GM18861 (cell line): ENCODE data around the gene PRSS16.
"Not testable (repeated sequence)": the region's sequence is repeated elsewhere in the genome, so short reads cannot be mapped to it uniquely, and the experiment has no call there.

Experiments used
- ATAC-seq: cut with Tn5 transposase; IDR thresholded peaks from one replicate; pipeline ENCODE4 v1.9.1; 2021; ENCODE audit not compliant: unreplicated experiment

The PRSS16 gene, protein sequence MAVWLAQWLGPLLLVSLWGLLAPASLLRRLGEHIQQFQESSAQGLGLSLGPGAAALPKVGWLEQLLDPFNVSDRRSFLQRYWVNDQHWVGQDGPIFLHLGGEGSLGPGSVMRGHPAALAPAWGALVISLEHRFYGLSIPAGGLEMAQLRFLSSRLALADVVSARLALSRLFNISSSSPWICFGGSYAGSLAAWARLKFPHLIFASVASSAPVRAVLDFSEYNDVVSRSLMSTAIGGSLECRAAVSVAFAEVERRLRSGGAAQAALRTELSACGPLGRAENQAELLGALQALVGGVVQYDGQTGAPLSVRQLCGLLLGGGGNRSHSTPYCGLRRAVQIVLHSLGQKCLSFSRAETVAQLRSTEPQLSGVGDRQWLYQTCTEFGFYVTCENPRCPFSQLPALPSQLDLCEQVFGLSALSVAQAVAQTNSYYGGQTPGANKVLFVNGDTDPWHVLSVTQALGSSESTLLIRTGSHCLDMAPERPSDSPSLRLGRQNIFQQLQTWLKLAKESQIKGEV

DNA sequence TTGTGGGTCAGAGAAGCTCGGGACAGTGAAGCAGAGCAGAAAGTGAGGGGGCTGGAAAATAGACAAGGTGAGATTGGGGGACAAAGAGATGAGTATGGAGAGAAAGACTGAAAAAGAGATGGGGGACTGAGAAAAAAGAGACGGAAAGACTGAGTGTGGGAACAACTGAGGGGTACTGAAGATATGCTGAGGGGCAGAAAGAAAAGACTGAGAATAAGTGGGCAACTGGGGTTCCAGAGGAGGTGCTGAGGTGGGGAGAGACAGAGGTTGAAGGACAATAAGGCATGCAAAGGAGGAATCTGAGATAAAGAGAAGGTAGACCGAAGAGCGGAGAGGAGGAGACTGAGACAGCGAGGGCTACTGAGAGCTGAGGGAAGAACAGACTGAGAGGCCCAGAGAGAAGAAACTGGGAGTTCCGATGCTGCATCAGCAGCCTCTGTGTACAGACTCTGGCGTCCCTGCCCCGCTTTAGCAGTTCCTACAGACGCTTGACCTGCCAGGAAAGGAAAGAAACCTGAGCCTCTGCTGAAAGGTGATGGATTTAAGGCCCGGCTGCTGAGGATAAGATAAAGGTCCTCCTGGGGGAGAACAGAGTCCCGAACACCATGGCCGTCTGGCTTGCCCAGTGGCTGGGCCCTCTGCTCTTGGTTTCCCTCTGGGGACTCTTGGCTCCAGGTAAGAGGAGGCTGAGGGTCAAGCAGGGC lies at the start of gene PRSS16:
Gene PRSS16 (plus strand): TSS at position 569 of the 704 bp plus-strand sequence. CDS start 37 bp downstream, at position 606.
- no peak for ATAC-seq

DNA sequence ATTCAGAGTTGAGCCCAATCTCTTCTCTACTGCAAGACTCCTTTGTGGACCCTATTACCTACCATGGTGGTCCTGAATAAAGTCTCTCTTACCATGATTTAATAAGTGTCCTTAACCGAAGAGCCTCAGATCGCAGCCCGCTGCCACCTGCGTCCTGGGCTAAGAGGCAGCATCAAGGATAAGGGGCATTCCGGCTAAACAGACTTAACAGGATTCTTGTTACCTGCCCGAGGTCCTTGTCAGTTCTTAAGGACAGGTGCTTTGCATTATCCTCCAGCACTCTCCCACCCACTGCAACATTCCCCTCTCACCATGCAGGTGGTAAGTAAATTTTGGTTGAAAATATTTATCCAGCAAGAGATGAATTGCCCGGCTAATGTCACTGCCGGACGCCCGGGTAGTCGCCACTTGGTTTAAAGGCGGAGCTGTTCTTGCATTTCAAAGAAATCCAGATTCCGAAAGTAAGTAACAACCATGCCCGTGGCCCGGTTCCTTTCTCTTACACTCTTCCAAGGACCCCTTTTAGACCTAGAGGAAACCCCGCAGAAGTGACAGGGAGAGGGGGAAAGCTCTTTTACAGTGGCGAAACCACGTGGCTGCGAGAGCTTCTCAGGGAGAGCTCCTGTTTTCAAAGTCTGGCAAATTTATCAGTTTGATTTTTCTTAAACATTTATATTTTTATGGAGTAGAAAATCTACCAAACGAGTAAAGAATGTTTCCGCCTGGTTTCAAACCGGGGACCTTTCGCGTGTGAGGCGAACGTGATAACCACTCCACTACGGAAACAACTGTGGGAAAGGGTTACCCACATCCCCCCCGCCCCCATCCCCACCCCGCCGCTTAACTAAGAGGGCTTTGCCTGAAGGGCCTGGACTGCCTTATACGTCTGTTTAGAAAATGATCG lies 41.9 kb upstream of the PRSS16 start:
- ATAC-seq = no peak

DNA sequence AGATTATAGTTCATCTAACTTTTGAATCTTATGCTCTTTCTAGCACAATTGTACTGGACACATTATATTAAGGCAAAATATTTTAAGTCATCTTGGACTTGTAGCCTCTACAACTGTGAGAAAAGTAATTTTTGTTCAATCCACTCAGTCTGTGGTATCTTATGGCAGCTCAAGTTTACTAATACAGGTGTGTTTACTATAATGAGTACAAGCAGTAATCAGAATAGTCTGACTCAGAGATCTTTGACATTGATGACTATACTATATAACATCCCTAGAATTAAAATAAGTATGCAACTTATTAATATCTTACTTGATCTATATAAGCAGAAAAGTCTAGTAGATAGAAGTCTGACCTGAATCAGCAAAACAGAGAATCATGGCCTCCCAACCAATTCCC lies 40.7 kb upstream of the PRSS16 start:
- no peak for ATAC-seq

- no peak for ATAC-seq
Measured at GRCh38 chr6:27208042-27208441, 39.5 kb upstream of the PRSS16 start.

GRCh38 chr6:27209196-27209595 lies 38.3 kb upstream of the PRSS16 start:
- ATAC-seq = no peak

DNA sequence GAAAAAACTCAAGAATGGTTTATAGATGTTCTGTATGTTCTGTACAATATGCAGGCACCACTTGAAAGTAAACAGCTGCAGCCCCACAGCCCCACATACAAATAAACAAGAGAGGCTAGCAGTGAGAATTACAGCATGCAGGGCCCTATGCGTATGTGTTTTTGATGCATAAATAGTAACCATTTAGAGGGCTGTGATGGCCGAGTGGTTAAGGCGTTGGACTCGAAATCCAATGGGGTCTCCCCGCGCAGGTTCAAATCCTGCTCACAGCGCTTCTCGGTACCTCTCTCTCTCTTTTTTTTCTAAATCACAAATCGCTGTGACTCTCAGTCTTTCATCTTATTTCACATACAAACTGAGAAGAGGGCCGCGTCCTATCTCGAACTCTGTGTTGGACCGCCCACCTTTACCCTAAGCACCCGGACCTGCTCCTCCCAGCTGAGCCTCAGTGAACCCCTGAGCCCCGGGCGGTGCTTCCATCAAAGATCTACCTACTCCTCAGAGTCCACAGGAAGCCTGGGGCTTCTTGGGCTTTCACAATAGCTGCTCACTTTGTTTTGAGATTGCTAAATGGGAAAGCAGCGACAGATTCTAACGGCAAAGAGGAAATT lies 37.7 kb upstream of the PRSS16 start:
- no peak for ATAC-seq

DNA sequence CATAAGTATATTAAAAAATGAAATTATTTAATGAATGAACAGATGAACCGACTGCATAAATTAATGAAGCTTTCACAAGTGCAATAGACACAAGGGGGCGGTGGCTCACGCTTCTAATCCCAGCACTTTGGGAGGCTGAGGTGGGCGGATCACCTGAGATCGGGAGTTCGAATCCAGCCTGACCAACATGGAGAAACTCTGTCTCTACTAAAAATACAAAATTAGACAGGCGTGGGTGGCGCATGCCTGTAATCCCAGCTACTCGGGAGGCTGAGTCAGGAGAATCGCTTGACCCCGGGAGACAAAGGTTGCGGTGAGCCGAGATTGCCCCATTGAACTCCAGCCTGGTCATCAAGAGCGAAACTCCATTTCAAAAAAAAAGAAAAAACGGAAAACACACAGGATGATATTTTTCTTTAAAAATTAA lies 34.4 kb upstream of the PRSS16 start:
- not testable (repeated sequence) for ATAC-seq

GRCh38 chr6:27213544-27214125 lies 33.9 kb upstream of the PRSS16 start:
- ATAC-seq = no peak

DNA sequence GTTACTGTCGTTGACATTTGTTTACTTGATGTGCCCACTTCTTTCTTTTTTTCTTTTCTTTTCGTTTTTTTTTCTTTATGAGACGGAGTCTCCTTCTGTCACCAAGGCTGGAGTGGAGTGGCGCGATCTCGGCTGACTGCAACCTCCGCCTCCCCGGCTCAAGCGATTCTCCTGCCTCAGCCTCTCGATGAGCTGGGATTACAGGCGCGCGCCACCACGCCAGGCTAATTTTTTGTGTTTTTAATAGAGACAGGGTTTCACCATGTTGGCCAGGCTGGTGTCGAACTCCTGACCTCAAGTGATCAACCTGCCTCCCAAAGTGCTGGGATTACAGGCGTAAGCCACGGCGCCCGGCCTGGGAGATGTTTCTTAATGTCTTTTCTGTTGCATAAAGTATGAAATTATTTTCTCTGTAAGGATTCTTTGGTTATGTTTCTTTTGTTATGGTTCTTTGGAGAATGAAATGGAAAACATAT lies 33.3 kb upstream of the PRSS16 start:
- no peak for ATAC-seq

DNA sequence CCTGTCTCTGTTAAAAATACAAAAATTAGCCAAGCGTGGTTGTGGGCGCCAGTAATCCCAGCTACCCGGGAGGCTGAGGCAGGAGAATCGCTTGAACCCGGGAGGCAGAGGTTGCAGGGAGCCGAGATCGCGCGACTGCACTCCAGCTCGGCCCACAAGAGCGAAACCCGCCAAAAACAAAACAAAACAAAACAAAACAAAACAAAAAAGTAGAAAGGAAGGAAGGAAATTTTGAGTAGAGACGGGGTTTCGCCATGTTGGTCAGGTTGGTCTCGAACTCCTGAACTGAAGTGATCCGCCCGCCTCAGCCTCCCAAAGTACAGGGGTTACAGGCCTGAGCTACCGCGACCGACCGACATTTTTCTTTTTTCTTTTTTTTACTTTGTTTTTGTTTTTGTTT lies 30.6 kb upstream of the PRSS16 start:
- no peak for ATAC-seq

GRCh38 chr6:27222971-27223370 lies 24.5 kb upstream of the PRSS16 start:
- ATAC-seq = not testable (repeated sequence)

GRCh38 chr6:27224729-27225128 lies 22.8 kb upstream of the PRSS16 start:
- ATAC-seq = no peak

DNA sequence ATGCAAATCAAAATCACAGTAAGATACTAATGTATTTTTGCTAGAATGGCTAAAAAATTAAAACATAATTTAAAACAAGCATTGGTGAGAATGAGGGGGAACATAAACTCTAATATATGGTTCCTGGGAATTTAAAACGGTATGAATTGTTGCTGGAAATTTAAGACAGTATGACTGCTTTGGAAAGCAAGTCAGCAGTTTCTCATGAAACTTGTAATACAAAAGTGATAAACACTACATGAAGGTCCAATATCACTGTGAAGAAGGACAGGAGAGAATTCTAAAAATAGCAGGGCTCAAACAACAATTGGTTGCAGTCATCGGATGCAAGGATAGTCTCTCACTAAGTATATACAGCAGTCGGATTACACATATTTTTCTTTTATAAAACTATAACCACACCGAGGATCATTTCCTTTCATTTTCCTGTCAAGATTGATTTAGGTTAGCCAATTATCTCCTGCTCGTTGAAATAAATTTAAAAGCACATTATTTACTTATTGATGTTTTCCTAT lies 18.5 kb upstream of the PRSS16 start:
- no peak for ATAC-seq

DNA sequence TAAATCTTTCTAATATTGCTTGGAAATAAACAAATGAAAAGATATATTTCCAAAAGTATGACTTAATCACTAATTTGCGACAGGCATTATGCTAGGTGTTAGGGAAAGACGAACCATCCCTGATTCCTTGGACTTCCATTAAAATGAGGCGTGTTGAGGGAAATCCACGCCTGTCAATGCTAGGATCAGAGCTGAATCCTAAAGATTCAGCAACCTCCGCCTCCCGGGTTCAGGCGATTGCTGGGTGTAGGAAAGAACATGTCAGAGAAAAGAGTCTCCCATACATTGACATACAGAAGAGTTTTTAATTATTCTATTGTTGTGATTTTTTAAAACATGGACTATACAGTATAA lies 16.8 kb upstream of the PRSS16 start:
- ATAC-seq = no peak

- ATAC-seq = no peak
Measured at GRCh38 chr6:27234576-27234975, 12.9 kb upstream of the PRSS16 start.

DNA sequence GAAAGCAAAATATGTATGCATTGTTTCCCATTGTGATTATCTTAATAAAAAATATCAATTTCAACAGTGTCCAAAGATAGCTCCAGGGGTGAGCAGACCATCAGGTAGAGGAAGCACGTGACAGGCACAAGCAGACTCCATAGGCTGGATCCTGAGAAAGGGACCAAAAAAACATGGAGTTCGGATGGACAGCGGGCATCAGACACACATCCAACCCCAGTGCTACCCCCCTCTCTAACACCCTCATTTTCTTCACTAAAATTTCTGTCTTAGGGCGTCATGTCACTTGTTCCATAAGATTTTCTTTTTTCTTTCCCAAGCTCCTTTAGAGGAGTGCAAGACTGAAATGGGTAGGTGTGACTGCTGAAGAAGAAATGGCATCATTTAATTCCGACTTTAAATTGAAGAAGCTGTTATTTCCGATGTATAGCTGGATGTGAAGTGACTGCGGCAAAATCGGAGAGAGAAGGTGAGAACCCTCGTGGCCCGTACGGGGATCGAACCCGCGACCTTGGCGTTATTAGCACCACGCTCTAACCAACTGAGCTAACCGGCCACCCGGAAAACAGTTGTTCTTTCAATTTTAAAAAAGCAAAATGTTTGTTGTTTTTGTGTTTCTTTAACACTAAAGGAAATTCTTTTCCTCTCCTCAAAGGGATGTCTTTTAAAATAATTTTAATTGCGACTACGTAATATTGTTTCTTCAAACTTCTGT lies 10.3 kb upstream of the PRSS16 start:
- ATAC-seq = no peak

- no peak for ATAC-seq
Measured at GRCh38 chr6:27238010-27238983, 9.2 kb upstream of the PRSS16 start.

DNA sequence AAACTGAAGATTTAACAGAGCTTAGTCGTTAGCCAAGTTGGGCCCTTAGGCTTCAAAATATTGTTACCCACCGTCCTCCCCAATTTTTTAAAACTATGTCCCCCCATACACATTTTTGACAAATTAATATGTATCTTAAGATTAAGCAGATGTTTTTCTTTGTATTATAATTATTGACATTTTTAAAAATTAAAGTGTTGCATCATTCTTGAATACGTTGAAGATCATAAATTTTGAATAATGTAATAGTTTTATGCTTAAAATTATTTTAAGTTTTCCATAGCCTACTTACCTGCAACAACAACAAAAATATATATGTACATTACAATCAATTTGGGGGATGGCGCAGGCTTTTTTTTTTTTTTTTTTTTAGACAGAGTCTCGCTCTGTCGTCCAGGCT lies 8.2 kb upstream of the PRSS16 start:
- ATAC-seq = no peak
